Measurements from ENCODE around the gene AGR2.
"Not testable (repeated sequence)": the region's sequence is repeated elsewhere in the genome, so short reads cannot be mapped to it uniquely, and the experiment has no call there.

AGR2 gene

GRCh38 chr7:16804674-16805439, at the start of gene AGR2:
TSS of gene AGR2 (minus strand) at chr7:16804999. CDS start at chr7:16801796, 3,203 bp downstream.
- no peak for DNase-seq (ENCODE audit: low read depth)

DNA sequence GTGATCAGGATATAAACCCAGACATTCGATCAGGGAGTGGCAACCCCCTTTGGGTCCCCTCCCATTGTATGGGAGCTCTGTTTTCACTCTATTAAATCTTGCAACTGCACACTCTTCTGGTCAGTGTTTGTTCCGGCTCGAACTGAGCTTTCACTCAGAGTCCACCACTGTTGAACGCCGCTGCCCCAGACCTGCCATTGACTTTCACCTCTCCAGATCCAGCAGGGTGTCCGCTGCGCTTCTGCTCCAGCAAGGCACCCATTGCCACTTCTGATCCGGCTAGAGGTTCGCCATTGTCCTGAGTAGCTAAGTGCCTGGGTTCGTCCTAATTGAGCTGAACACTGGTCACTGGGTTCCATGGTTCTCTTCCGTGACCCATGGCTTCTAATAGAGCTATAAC, 48.4 kb upstream of the AGR2 start:
- DNase-seq (ENCODE audit: low read depth): not testable (repeated sequence)

DNA sequence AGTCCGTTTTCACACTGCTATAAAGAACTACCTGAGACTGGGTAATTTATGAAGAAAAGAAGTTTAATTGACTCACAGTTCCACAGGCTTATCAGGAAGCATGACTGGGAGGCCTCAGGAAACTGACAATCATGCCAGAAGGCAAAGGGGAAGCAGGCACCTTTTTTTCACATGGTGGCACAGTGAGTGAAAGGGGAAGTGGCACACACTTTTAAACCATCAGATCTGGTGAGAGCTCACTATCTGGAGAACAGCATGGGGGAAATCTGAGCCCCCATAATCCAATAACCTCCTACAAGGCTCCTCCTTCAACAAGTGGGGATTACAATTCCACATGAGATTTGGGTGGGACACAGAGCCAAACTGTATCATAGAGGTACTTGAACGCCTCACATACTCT, 47.0 kb upstream of the AGR2 start:
- no peak for DNase-seq (ENCODE audit: low read depth)

DNA sequence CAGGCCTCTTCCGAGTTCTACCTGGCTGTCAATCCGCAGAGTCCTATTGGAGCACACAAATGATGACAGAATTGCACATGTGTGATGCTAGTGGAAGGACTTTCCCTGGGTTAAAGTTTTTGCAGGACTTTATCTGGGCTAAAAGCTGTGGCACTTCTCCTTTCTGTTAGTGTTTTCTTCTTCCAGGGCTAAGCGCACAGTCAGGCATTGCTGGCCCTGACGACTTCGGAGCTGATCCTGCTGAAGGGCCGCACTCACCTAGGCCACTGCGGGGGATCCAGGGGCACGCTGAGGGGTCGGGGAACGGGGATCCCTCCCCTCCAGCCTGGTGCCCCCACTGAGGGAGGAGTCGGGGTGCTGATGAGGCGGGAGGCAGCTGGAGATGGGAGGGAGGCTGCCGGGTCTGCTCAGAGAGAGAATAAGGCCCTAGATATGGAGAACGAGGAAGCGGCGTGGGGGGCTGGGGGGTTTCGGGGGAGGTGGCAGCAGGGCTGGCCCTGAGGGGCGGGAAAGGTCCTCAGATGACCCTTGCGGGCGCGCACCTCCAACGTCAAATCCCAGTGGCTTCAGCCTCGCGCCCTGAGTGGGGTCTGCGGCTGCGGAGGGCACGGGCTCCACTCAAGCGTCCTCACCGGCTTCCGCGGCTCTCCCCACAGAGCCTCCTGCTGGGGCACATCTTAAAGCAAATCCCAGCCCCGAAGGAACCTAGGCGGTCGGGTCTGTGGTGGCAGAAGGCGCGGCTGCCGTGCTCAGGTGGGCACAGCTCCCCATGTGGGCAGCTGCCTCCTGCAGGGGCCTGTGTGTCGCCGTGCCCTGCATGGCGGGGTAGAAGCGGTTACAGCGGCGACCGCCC, 46.0 kb upstream of the AGR2 start:
- no peak for DNase-seq (ENCODE audit: low read depth)

- no peak for DNase-seq (ENCODE audit: low read depth)
Measured at GRCh38 chr7:16849296-16850148, 44.7 kb upstream of the AGR2 start.

DNA sequence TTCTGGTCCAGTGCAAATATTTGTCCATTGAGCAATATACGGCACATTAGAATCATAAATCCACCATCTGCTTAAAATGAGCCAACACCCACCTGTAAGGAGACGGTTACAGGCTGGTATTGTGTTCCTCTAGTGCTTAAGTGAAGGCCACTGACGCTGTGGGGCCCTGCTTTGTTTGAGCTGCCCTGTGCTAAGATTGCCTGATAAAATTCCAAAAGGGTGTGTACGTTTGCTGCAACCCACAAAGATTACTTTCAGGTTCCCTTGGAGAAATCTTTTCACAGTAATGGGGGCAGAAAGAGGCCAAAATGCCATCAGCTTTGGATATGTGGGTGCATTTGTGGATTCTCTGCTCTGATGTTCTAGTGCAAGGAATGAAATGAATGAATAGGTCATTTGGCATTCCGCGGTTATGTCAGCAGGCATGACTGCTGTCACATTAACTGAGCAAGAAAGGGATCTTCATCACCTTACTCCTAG, 42.6 kb upstream of the AGR2 start:
- DNase-seq (ENCODE audit: low read depth): no peak

DNA sequence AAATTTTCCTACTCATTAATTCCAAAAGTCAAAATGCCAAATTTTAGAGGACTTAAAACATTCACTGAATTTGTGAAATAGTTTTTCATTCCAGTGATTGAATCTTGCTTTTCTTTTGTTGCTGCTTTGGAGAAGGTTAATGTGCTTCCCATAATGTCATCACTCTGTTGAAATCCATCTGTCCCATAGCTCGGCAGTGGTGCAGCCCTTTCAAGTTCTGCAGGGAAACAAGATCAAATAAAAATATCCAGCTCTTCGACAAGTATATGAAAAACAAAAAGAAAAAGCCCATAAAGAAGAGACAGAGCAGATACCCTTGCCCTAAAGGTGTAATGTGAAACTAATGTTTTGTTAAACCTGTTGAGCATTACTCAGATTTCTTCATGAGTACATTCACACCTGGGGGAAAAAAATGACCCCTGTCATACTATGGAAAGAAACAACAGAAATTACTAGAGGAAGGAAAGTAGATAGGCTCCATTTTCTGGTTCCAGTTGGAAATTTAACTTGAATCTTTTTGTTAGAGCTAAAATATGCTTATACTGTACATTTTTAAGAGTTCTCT, 41.9 kb upstream of the AGR2 start:
- DNase-seq (ENCODE audit: low read depth): no peak

GRCh38 chr7:16845746-16846145, 40.9 kb upstream of the AGR2 start:
- no peak for DNase-seq (ENCODE audit: low read depth)

GRCh38 chr7:16841681-16842080, 36.9 kb upstream of the AGR2 start:
- no peak for DNase-seq (ENCODE audit: low read depth)

- DNase-seq (ENCODE audit: low read depth): no peak
Measured at GRCh38 chr7:16840094-16840493, 35.3 kb upstream of the AGR2 start.

DNA sequence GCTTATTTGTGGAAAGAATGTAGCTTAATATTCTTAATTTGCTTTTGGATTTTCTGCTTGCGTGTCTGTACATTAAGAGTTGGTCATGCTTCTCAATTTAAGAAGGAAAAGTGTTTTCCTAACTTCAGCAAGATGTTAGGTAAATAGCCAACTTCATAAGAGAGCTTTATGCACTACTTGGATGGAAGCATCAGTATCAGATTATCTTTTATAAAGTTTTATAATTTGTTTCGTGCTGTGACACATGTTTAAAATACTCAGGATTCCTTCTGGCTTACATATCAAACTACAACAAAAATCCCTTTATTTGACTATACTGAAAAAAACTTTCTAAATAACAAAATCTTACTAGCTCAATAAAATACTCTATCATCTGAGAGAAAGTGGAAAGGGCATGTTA, 34.8 kb upstream of the AGR2 start:
- no peak for DNase-seq (ENCODE audit: low read depth)

DNA sequence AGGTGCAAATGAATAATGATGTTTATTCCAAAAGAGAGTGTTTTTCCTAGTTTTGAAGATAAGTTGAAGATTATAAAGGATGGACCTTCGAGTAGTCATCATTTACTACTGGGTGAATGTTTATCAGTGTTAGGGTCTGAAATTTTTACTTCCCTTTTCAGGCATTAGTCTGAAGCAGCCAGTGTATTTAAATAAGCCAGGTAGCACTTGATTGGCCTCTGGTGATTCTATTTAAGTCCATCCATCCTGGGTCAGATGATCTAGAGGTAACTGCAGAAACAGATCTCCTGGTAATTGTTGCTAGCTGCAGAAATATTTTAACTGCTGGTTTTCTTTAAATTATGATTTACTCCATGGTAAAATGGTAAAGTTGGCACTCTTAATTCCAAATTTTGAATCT, 34.1 kb upstream of the AGR2 start:
- no peak for DNase-seq (ENCODE audit: low read depth)

DNA sequence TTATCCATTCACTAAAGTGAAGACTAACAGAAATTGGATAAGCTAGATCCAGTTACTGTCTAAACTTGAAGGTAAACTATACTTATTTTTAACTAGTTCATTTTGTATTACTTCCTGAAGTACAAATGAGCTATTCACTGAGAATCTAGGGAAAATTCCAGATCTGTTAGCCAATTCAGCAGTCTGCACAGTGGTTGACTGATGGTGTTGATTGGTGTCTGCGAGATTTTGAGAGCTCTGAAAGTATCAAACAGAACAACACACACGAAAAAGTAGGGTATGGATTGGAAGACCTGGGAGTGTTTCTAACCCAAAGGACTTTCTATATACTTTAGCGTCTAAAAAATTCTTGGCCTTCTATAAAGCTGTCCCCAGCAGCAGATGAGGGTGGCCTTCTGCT, 33.6 kb upstream of the AGR2 start:
- no peak for DNase-seq (ENCODE audit: low read depth)

DNA sequence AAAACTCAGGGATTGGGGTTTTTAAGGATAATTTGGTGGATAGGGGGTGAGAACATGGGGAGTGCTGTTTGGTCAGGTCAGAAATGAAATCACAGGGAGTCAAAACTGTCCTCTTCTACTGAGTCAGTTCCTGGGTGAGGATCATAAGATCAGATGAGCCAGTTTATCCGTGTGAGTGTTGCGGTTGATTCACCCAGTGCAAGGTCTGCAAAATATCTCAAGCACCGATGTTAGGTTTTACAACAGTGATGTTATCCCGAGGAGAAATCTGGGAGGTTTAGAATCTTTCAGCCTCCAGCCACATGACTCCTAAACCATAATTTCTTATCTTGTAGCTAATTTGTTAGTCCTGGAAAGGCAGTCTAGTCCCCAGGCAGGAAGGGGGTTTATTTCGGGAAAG, 31.7 kb upstream of the AGR2 start:
- DNase-seq (ENCODE audit: low read depth): no peak

DNA sequence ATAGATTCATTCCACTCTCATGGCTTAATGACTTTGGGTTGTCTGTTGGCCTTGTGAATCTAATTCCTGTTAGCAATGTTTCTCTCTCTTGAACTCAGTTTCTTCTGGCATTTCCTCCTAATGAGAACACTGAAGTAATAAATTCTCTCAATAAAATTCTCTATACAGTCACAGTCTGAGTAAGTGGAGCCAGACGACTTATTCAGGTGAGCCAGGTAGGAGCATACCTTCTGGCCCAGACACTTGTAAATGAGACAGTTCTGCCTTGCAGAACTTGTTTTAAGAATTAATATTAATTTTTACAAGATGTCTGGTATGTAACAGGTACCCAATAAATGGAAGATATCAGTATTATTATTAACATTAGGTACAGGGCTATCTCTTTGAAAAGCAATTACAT, 28.6 kb upstream of the AGR2 start:
- no peak for DNase-seq (ENCODE audit: low read depth)

- no peak for DNase-seq (ENCODE audit: low read depth)
Measured at GRCh38 chr7:16826060-16826459, 21.3 kb upstream of the AGR2 start.

GRCh38 chr7:16822029-16822428, 17.2 kb upstream of the AGR2 start:
- no peak for DNase-seq (ENCODE audit: low read depth)

DNA sequence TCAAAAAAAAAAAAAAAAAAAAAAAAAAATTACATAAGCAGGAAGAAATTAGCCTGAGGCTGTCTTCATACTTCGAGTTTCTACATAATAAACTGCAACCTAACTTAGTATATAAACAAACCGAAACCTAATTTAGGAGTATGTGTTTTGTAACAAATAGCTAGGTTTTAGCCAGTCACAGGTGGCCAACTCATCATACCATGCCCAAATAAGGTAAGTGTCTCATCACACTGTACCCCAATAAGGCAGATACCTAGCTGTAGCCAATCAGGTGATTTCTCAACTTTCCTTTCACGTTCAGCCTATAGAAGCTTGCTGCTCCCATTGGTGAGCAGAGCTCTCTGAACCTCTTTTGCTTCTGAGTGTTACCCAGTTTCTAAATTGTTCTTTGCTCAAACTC, 13.9 kb upstream of the AGR2 start:
- DNase-seq (ENCODE audit: low read depth): no peak

- no peak for DNase-seq (ENCODE audit: low read depth)
Measured at GRCh38 chr7:16817536-16817935, 12.7 kb upstream of the AGR2 start.

DNA sequence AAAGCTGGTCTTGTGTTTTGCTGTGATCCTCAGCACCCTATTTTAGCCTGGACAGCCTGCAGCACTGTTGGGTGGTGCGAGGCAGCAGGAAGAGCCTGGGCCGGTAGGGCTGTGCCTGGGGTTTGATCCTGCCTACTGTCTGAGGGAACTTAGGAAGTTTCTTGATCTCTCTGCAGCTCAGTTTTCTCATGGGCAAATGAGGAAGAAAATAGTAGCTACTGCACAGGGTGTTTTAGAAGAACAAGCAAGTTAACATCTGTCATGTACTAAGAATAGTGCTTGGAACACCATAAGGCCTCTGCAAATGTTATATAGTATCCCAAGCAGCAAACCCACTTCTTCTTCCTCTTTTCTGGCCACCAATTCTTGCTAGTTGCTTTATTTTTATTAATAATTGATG, 12.0 kb upstream of the AGR2 start:
- DNase-seq (ENCODE audit: low read depth): no peak

DNA sequence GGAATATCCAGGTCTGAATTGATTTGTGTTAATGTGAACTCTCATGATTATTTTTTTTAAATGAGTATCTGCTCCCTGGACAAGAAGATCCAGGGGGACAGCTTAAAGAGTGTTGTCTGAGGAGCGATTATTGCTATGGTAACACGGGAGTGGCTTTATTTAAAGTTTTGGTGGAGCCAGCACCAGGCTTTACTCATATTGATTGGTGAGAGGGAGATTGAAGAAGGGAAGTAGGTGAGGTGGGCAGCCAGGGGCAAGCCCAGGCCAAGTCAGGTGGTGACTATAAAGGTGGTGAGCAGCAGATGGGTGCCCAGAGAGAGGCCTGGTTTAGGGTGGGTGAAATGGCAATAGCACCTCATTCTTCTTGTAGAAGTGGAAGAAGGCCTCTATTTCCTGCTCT, 10.2 kb upstream of the AGR2 start:
- DNase-seq (ENCODE audit: low read depth): no peak

GRCh38 chr7:16813232-16813616, 8.4 kb upstream of the AGR2 start:
- DNase-seq (ENCODE audit: low read depth): no peak
